A673 (cell line): ENCODE data around the gene WDHD1. TPM values are rescaled to one million over a fixed set of nuclear protein-coding genes. Genes with fewer than 3 reads are reported as not detected.

Experiments used
- BruUV-seq: library from RNA; stranded (reverse); fragments of 400-500 nt; replicated peaks from 2 replicates; lab custom pipeline; 2021; lab: Mats Ljungman, UMichigan
- CTCF ChIA-PET: fragments of 300-600 bp; sonication (Branson Sonifier 250); formaldehyde crosslinking; loops from one replicate; lab custom pipeline; 2022; ENCODE audit warnings: antibody characterized with exemption; lab: Charles Lee
- POLR2A ChIA-PET: fragments of 300-600 bp; sonication (Branson Sonifier 250); formaldehyde crosslinking; loops from one replicate; lab custom pipeline; 2022; ENCODE audit warnings: antibody characterized with exemption; ENCODE audit not compliant: low non-redundant PET; lab: Charles Lee
- DNase-seq: peaks from one replicate; pipeline ENCODE4 v3.0.0-alpha.2; 2015; ENCODE audit warnings: low spot score
- H3K27ac ChIP-seq: fragments of 200-600 bp; sonication (generic); 2 replicates; pipeline ENCODE4 v1.5.1; 2016; ENCODE audit warnings: mixed run types, low read depth, mild to moderate bottlenecking, mixed read lengths, antibody characterized with exemption, low read length; ENCODE audit not compliant: poor library complexity, severe bottlenecking
- H3K27me3 ChIP-seq: fragments of 200-600 bp; sonication (generic); replicated peaks from 2 replicates; pipeline ENCODE4 v1.6.1; 2017; ENCODE audit warnings: mixed run types, low read depth, mild to moderate bottlenecking, mixed read lengths, antibody characterized with exemption, low read length; ENCODE audit not compliant: insufficient read depth, poor library complexity
- H3K36me3 ChIP-seq: fragments of 200-600 bp; sonication (generic); 2 replicates; pipeline ENCODE4 v1.6.1; 2016; ENCODE audit warnings: mixed run types, mild to moderate bottlenecking, mixed read lengths, antibody characterized with exemption, low read length; ENCODE audit not compliant: insufficient read depth, poor library complexity, severe bottlenecking
- H3K4me1 ChIP-seq: fragments of 200-600 bp; sonication (generic); 2 replicates; pipeline ENCODE4 v1.6.1; 2017; ENCODE audit warnings: mixed run types, mild to moderate bottlenecking, mixed read lengths, antibody characterized with exemption, low read length; ENCODE audit not compliant: insufficient read depth, poor library complexity, severe bottlenecking
- H3K4me3 ChIP-seq: fragments of 200-600 bp; sonication (generic); 2 replicates; pipeline ENCODE4 v1.5.1; 2016; ENCODE audit warnings: low read depth, mixed run types, mild to moderate bottlenecking, mixed read lengths, low read length; ENCODE audit not compliant: poor library complexity, severe bottlenecking
- H3K9me3 ChIP-seq: fragments of 200-600 bp; sonication (generic); 2 replicates; pipeline ENCODE4 v1.6.1; 2016; ENCODE audit warnings: mixed run types, low read depth, mild to moderate bottlenecking, mixed read lengths, antibody characterized with exemption, low read length; ENCODE audit not compliant: poor library complexity, severe bottlenecking
- EZH2 ChIP-seq: fragments of 200-600 bp; sonication (generic); IDR thresholded peaks from 2 replicates; pipeline ENCODE4 v1.6.1; 2017; ENCODE audit warnings: borderline replicate concordance, low read depth, mild to moderate bottlenecking, mixed read lengths, antibody characterized with exemption, low read length; ENCODE audit not compliant: poor library complexity, severe bottlenecking
- intact Hi-C: fragments of 100-400 bp; cut with micrococcal nuclease; formaldehyde crosslinking; loops from one replicate; pipeline ENCODE4 v1.10.0; 2022; ENCODE audit not compliant: unreplicated experiment
- total RNA-seq: library from RNA; stranded (reverse); gene quantifications from 2 replicates; pipeline ENCODE4 v1.2.3, GENCODE V29; 2021
- TF ChIP-seq, protein P1 (sequence below): fragments of 300-800, 200-600 bp; sonication (generic); conservative IDR thresholded peaks from 2 replicates; pipeline ENCODE4 v1.5.1; 2017; ENCODE audit warnings: low read depth, mild to moderate bottlenecking, antibody characterized with exemption, low read length, moderate library complexity, mixed read lengths

The WDHD1 gene
- total RNA-seq, 1 experiment from 2014 or later, result 52.7 TPM

DNA sequence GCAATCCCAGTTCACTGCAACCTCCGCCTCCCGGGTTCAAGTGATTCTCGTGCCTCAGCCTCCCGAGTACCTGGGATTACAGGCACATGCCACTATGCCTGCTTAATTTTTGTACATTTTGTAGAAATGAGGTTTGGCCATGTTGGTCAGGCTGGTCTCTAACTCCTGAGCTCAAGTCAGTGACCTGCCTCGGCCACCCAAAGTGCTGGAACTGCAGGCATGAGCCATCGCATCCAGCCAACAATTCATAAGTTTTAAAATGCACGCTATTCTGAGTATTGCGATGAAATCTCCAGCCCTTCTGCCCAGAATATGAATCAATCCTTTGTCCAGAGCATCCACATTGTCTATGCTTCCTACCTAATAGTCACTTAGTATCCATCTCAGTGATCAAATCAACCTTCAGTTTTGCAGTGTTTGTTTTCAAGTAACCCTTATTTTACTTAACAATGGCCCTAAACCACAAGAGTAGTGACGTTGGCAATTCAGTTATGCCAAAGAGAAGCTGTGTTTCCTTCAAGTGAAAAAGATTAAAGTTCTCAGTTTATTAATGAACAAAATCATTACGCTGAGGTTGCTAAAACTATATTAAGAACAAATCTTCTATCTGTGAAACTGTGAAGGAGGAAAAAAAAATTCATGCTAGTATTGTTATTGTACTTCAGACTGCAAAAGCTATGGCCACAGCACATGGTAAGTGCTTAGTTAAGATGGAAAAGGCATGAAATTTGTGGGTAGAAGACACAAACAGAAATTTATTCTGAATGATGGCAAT, 135.2 kb downstream of the WDHD1 start:
- Histone ChIP-seq H3K4me1 (no peaks in the 10 kb centered on the region), H3K27ac (no peak overlapping the region), H3K27me3 (no peaks in the 10 kb centered on the region), H3K36me3 (no peaks in the 10 kb centered on the region), H3K9me3 (no peaks in the 10 kb centered on the region), H3K4me3 (no peak overlapping the region)
- ChIA-PET CTCF (interaction anchor here (0.6 kb wide), 1 partner anchor 51 kb away, joined by 3 read pairs; no protein-coding TSS in a partner anchor), POLR2A (no interaction called here)
- intact Hi-C loops, result no loop called here
- BruUV-seq, result no TSS peak
- no peak for TF ChIP-seq EZH2
- TF ChIP-seq, protein P1, sequence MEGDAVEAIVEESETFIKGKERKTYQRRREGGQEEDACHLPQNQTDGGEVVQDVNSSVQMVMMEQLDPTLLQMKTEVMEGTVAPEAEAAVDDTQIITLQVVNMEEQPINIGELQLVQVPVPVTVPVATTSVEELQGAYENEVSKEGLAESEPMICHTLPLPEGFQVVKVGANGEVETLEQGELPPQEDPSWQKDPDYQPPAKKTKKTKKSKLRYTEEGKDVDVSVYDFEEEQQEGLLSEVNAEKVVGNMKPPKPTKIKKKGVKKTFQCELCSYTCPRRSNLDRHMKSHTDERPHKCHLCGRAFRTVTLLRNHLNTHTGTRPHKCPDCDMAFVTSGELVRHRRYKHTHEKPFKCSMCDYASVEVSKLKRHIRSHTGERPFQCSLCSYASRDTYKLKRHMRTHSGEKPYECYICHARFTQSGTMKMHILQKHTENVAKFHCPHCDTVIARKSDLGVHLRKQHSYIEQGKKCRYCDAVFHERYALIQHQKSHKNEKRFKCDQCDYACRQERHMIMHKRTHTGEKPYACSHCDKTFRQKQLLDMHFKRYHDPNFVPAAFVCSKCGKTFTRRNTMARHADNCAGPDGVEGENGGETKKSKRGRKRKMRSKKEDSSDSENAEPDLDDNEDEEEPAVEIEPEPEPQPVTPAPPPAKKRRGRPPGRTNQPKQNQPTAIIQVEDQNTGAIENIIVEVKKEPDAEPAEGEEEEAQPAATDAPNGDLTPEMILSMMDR, result no peak
- no peak for DNase-seq

DNA sequence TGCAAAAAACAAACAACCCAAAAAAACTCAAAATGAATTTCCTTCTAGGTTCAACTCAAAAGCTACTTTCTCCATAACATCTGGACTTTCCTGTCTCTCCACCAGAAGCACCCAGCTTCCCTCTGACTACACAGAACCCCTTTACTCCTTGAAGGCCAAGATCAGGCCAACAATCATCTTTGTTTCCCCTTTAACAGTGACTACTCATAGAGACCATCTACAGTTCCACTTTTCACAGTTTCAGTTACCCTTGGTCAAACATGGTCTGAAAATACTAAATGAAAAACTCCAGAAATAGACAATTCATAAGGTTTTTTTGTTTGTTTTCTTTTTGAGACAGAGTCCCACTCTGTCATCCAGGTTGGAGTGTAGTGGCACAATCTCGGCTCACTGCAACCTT, 136.1 kb downstream of the WDHD1 start:
- no peaks in the 10 kb centered on the region for H3K9me3 ChIP-seq
- no TSS peak for BruUV-seq
- H3K27me3 ChIP-seq, result no peaks in the 10 kb centered on the region
- intact Hi-C loops, result no loop called here
- H3K36me3 ChIP-seq, result no peaks in the 10 kb centered on the region
- CTCF ChIA-PET, result interaction anchor here (0.7 kb wide), 1 partner anchor 356 kb away, joined by 3 read pairs; no protein-coding TSS in a partner anchor
- H3K27ac ChIP-seq, result no peak overlapping the region
- POLR2A ChIA-PET, result no interaction called here
- no peak for DNase-seq
- no peak overlapping the region for H3K4me3 ChIP-seq
- no peaks in the 10 kb centered on the region for H3K4me1 ChIP-seq
- TF ChIP-seq EZH2, result no peak
- TF ChIP-seq, protein P1, result no peak

DNA sequence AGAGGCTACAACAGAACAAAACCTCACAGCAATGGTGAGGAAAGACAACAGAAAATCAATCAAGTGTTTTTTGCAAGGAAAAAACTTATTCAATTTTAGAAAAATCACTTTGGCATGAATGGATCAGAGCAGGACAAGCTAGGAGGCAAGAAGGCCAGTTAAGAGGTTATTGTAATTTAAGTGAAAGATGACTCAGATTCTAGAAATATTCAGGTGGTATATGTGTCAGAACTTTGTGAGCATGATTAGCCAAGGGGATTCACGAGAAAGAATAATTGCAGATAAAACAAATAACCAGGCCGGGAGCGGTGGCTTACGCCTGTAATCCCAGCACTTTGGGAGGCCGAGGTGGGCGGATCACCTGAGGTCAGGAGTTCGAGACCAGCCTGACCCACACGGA, 137.0 kb downstream of the WDHD1 start:
- no peak overlapping the region for H3K4me3 ChIP-seq
- CTCF ChIA-PET, result no interaction called here
- intact Hi-C loops, result no loop called here
- no TSS peak for BruUV-seq
- no peak for DNase-seq
- H3K36me3 ChIP-seq, result no peaks in the 10 kb centered on the region
- TF ChIP-seq, protein P1, result no peak
- TF ChIP-seq EZH2, result no peak
- H3K27me3 ChIP-seq, result no peaks in the 10 kb centered on the region
- no peak overlapping the region for H3K27ac ChIP-seq
- H3K9me3 ChIP-seq, result no peaks in the 10 kb centered on the region
- no peaks in the 10 kb centered on the region for H3K4me1 ChIP-seq
- POLR2A ChIA-PET, result no interaction called here

Other genes with a start within 250 kb of the WDHD1 start
- gene GCH1, start 124.3 kb downstream of the WDHD1 start, total RNA-seq, result 6.8 and 7.7 TPM in 2 replicates
- gene SOCS4, start 137 bp upstream of the WDHD1 start, total RNA-seq, result 32.1 and 35.5 TPM in 2 replicates
- gene MAPK1IP1L, start 24.5 kb upstream of the WDHD1 start, total RNA-seq, result 150 and 164 TPM in 2 replicates
- 11.0 and 13.3 TPM in 2 replicates for gene LGALS3, start 102.2 kb upstream of the WDHD1 start, total RNA-seq
- 143 and 144 TPM in 2 replicates for gene DLGAP5, start 164.5 kb upstream of the WDHD1 start, total RNA-seq
- gene FBXO34, start 244.3 kb upstream of the WDHD1 start, total RNA-seq, result 20.9 and 21.4 TPM in 2 replicates